GM21717 (cell line): ENCODE data around the gene HLA-DMB.

Source experiments
- ATAC-seq: cut with Tn5 transposase; IDR thresholded peaks from one replicate; pipeline ENCODE4 v1.9.1; 2021; ENCODE audit warnings: mild to moderate bottlenecking, moderate library complexity; ENCODE audit not compliant: unreplicated experiment

HLA-DMB gene

DNA sequence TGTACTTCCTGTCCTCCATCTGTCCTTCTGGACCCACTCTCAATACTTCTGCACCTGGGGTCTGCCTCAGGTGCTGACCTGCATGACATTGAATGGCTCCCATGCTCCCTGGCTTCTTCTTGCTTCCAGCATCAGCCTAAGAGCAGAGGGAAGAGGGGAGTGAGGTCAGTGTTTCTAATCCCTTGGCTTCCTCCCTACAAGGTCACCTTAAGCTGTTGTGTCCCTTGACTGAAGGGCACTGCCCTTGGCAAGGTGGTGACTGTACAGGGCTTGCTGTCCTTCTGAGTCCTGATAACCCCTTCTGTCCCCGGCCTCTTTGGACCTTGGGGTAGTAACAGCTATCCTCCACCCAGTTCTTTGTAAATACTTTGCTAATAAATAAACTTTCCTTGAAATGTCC is 9.6 kb downstream of the HLA-DMB start:
- no peak for ATAC-seq

DNA sequence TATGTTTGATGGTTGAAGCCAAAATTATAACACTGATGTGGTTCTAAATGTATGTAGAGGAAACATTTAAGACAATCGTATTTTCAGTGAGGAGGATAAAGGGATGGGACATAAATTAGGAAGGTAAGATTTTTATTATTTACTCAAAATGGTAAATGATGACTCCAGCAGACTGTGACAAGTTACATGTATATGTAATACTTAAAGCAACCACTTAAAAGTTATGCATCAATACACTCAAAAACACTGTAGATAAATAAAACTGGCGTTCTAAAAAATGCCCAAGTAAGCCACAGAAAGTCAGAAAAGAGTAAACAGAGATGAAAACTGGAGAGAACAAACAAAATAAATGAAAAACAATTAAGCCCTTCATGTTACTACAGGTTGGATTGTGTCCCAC is 18.7 kb downstream of the HLA-DMB start:
- ATAC-seq: no peak

DNA sequence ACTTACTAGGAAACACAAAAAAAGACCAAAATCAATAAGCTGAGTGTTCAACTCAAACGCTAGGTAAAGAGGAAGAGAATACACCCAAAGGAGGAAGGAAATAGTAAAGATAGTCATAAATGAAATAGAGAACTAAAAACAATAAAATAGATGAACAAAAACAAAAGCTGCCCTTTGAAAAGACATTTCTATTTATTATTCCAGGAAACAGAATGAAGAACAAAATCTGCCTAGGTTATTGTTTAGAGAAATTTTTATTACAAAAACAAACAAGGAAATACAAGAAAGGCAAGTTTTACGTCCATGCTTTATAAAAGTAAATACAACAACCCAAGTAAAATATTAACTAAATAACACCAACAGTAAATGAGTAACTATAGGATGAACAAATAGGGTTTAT is 20.1 kb downstream of the HLA-DMB start:
- no peak for ATAC-seq

DNA sequence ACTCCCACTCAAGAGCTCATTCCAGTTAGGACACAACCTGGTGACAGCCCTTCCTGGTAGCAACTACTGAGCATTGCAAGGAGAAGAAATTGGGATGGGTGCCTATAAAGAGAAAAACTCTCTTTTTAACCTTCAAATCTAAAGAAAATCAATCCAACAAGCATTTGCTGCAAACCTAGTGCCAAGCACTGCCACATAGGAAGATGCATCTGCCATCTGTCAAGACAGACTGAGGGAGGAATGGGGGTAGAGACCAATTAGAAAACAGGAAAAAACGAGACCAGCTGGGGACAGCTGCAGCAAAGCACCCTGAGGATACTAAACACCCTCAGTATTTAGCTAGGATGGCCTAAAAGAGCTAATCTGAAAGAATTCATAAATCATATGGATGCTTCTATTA is 27.9 kb downstream of the HLA-DMB start:
- no peak for ATAC-seq

DNA sequence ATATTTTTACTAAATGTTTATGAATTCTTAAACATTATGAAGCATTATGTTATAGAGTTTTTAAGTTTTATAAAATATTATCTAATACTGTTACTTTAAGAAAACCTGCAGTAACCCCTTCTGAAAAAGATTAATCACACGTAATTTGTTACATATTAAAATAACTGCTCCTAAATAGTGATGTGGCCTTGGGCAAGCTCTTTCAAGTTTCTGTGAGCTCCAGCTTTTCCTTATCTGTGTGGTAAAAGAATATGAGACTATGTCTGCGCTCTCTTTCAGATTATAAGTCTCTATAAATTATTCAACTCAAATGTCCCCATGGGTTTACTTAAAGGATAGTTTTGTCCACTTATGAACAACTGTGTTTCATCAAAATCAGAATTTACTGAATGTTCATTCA is 31.9 kb downstream of the HLA-DMB start:
- no peak for ATAC-seq

DNA sequence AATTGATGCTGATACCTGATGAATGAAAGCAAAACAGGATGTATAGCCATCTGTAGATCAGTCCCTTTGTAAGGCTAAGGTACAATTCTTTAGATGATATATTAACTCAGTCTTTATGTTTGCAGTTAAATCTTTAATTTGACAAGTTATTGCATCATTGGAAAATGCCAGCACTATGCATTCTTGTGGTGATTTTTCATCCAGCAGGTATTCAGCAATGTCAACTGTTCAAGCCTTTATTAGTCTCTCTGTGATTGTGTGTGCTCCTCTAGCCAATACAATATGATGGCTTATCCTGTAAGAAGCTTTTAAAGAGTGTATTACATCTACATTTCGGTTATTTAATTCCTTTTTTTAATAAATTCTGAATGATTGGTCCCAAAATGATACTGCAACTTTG is 34.3 kb downstream of the HLA-DMB start:
- no peak for ATAC-seq

DNA sequence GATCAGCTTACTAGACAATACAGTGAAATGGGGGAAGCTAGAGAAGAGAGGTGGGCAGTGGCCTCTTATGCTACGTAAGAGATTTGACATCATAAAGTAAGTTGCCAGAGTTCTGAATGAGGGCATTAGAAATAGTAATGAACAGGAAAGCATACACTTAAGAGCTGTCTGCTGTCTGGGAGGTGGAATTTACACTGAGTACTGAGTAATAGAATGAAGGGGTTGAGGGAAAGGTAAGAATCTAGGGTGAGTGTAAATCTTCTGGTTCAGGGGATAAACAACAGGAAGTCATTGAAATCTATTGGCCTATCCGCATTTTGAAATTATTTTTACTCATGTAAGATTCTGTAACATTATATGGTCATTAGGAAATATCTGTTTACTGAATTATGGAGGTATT is 35.8 kb downstream of the HLA-DMB start:
- no peak for ATAC-seq

DNA sequence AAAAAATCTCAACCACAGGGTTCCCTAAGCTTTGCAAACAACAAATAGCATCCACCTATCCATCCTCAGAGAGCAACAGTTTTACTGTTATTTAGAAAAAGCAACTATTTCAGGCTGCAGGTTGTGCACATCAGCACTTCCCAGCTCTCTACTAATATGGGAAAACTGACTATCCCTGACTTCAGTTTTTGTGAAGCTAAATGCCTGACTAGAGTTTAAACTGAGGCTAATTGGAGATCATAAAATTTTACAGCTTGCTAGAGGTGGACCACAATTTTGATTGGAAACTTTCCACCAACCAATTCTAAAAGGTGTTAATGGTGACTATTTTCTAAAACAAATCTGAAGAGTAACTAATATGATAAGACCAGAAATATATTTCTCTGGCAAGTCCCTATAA is 36.9 kb downstream of the HLA-DMB start:
- ATAC-seq: no peak

DNA sequence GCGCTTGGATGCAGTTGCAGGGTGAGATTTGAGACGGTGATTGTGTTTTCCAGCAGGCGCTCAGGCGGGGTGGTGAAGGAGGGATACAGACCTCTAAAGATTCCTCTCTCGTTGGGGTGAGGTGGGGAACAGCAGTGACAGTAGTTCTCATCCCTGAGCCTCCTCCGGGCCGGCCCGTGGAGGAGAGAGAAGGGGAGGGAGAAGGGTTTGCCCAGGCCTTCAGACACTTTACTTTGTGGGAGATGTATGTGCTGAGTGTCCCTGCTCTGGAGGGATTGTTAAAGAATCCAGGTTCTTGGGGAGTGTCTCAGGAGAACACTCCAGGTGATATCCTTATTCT is 45.9 kb downstream of the HLA-DMB start:
- ATAC-seq: no peak

DNA sequence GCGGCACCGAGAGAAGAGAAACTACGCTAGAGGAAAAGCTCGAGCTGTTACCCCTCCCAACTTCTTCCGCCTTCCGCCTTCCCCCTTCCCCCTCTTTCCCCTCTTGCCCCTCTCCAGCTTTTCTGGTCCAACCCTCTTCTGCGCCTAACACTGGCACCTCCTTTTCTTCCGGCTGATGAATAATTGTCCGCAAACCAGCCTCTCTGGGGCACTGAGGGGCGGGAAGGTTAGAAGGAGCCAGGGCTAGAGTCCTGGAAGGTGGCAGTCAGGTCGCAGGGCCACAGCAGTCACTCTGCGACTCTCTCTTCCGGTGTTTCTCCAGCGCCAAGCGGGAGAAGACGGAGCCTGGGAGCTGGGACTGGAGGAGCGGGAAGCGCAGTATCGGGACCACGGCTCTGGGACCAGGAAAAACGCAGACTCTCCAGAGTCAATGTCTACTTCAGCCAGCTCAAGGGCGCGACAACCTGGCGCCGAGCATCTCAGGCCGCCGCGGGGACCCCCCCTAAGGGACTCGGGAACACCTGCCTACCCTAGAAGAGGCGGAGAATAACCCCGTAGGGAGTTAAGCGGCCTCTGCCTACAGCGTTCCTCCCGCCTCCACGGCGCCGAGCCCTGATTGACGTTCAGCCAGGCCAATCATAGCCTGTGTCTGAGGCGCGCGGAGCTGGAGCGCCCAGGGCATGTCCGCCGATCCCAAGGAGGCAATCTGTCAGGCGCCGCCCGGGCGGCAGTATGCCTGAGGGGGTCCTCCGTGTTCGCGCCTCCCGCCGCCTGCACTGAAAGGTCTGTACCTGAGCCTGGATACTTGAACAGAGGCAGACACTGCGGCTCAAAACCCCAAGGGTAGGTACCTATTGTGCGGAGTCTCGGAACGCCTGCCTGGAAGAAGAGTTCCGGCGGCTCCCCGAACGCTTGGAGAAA is 46.5 kb downstream of the HLA-DMB start:
- ATAC-seq: peak; percentile 95

DNA sequence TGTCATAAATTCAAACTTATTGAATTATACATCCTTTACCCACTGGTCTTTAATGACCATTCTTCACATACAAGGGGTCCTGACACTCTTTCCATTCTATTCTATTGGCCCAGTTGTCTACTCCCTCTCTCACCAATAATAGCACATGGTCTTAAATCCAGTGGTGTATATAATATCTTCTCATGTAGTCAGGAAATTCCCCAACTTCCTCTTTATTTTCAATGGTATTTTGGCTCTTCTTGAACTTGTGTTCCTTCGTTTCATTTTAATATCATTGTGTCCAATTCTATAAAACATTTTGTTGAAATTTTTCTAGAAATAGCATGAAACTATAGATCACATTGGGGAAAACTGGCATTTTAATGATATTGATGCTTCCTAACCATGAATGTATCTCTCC is 50.0 kb downstream of the HLA-DMB start:
- no peak for ATAC-seq

DNA sequence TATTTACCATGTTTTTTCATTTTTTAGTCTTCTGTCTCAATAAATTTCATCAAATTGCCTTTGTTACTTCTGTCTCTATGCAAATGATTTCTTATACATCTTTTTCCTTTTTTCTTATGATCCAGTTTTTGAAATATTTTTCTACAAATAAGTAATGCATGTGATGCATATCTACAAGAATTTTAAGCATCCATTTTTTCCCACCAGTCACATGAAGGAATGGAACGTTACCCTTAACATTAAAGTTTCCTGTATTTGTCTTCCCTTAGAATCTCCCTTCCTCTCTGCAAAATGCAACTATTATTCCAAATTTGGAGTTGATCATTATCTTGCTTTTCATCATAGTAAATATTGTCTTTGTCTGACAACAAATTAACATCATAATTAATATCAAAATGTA is 51.3 kb downstream of the HLA-DMB start:
- ATAC-seq: no peak

DNA sequence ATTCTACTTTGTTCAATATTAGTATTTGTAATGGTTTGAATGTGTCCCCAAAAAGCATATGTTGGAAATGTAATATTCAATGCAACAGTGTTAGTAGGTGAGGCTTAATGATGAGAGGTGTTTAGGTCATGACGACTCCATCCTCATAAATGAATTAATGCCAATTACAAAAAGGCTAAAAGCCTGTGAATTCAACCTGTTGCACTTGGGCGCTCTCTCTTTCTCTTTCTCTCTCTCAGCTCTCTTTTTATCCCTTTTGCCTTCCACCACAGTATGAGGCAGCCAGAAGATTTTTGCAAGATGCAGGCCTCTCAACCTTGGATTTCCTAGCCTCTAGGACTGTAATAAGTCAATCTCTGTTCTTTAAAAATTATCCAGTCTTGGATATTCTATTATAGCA is 52.3 kb downstream of the HLA-DMB start:
- no peak for ATAC-seq

DNA sequence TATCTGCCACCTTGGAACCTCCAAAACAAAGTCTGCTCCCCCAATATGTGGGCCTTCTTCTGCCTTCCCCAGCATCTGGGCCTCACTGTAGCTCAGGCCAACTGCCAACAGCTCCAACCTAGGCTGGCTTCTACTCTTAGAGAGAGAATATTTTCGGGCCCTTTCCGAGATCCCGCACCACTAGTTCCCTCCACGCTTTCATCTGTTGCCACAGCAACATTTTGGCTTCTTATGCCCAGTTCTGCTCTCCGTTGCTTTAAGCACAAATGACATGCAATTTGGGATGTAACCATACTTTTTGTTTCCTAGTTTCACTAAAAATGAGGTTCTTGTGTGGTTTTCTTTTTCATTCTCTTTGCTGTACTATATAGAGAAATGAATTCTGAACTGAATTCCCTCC is 53.2 kb downstream of the HLA-DMB start:
- no peak for ATAC-seq

DNA sequence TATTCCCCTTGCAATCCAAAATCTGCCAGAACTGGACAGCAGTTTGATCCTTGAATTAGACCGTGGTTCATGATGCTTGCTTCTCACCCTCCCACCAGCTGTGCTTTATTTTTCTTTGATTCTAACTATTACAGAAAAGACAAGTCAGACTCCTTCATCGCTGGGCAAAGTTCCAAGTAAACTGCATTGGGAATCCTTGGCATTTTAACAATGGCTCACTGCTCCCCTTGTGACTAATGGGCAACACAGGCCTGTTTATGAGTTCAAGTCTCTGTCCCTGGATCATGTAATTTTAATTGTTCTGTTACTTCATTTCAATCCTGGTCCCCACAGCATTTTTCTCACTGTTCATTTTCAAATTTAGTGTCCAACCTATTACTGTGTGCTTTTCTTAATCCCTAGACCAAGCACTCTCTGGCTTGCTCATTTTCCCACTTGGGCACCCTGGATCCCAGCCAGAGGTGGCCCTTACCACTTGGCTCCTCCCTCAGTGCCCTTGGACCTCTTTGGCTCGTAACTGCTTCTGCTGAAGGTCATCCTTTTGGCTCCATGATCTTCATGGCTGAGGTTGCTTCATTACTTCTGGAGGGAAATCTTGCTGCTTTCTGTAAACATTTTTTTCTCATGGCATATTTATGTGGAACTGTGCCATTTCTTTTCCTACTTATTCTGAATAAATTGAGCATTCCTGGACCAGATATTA is 54.0 kb downstream of the HLA-DMB start:
- ATAC-seq: no peak

DNA sequence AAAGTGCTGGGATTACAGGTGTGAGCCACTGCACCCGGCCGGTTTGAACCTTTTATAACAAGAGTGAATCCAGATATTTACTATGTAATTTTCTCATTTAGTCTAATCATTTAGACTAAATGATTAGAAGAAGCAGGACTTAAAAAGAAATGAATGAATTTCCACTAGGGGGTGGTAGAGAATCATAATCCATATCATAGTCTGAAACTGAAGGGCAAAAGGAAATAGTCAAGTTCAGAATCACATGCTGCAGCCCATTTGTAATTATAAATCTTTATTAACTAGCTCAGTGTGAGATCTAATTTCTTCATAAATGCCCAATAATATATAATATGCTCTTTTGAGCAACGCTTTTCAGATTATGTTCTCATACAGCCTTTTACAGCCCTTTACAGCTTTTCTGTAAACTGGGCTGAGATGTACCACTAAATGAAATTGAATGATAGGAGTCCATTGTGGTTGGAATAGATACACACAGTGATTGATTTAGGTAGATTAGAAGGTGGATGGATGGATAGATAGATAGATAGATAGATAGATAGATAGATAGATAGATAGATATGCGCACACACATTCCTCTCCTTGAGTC is 55.0 kb downstream of the HLA-DMB start:
- no peak for ATAC-seq
